IPS-18c (cell line): ENCODE data around the gene MAPK11.

ENCODE experiments used
- H3K4me3 ChIP-seq: 2 replicates; pipeline ENCODE4 v1.7.0; 2013; ENCODE audit warnings: low read depth, mild to moderate bottlenecking, low read length, moderate library complexity; ENCODE audit not compliant: insufficient read depth
- H3K9me3 ChIP-seq: one replicate; pipeline ENCODE4 v1.6.1; 2013; ENCODE audit warnings: mild to moderate bottlenecking, low read length, moderate library complexity; ENCODE audit not compliant: control insufficient read depth, insufficient read depth

The MAPK11 gene

GRCh38 chr22:50260434-50260800, 9.8 kb downstream of the MAPK11 start:
- Histone ChIP-seq H3K9me3 (no peaks in the 10 kb centered on the region), H3K4me3 (peak overlapping the region; percentile 55)

- H3K9me3 ChIP-seq: no peaks in the 10 kb centered on the region
- H3K4me3 ChIP-seq: no peak overlapping the region
Measured at GRCh38 chr22:50259302-50259701, 10.9 kb downstream of the MAPK11 start.

GRCh38 chr22:50258361-50259292, 11.6 kb downstream of the MAPK11 start:
- Histone ChIP-seq H3K4me3 (no peak overlapping the region), H3K9me3 (no peaks in the 10 kb centered on the region)

- H3K9me3 ChIP-seq: no peaks in the 10 kb centered on the region
- no peak overlapping the region for H3K4me3 ChIP-seq
Measured at GRCh38 chr22:50257451-50258360, 12.5 kb downstream of the MAPK11 start.

- Histone ChIP-seq H3K4me3 (no peak overlapping the region), H3K9me3 (no peaks in the 10 kb centered on the region)
Measured at GRCh38 chr22:50257041-50257440, 13.1 kb downstream of the MAPK11 start.

- H3K9me3 ChIP-seq: no peaks in the 10 kb centered on the region
- no peak overlapping the region for H3K4me3 ChIP-seq
Measured at GRCh38 chr22:50256258-50256862, 13.8 kb downstream of the MAPK11 start.

GRCh38 chr22:50255607-50256006, 14.6 kb downstream of the MAPK11 start:
- Histone ChIP-seq H3K4me3 (no peak overlapping the region), H3K9me3 (no peaks in the 10 kb centered on the region)

GRCh38 chr22:50255099-50255498, 15.1 kb downstream of the MAPK11 start:
- Histone ChIP-seq H3K4me3 (no peak overlapping the region), H3K9me3 (no peaks in the 10 kb centered on the region)

GRCh38 chr22:50253941-50254340, 16.2 kb downstream of the MAPK11 start:
- Histone ChIP-seq H3K9me3 (no peaks in the 10 kb centered on the region), H3K4me3 (no peak overlapping the region)

GRCh38 chr22:50253046-50253915, 16.9 kb downstream of the MAPK11 start:
- Histone ChIP-seq H3K9me3 (no peaks in the 10 kb centered on the region), H3K4me3 (no peak overlapping the region)

- H3K4me3 ChIP-seq: peak overlapping the region; percentile 87; the same call in 1 of the 2 replicates
- no peaks in the 10 kb centered on the region for H3K9me3 ChIP-seq
Measured at GRCh38 chr22:50252082-50253045, 17.8 kb downstream of the MAPK11 start.

GRCh38 chr22:50251477-50252081, 18.6 kb downstream of the MAPK11 start:
- peak overlapping the region; percentile 87 for H3K4me3 ChIP-seq

GRCh38 chr22:50250555-50251476, 19.4 kb downstream of the MAPK11 start, which contains the start of gene HDAC10:
TSS of gene HDAC10 (minus strand) at chr22:50251265. CDS start at chr22:50251032, 233 bp downstream.
- H3K9me3 ChIP-seq: no peaks in the 10 kb centered on the region
- H3K4me3 ChIP-seq: peak within 1 kb of the TSS; percentile 87

More at GRCh38 chr22:50251477-50252081, 18.6 kb downstream of the MAPK11 start:
- H3K9me3 ChIP-seq: no peaks in the 10 kb centered on the region

- Histone ChIP-seq H3K9me3 (no peaks in the 10 kb centered on the region), H3K4me3 (peak overlapping the region; percentile 87; the same call in 1 of the 2 replicates)
Measured at GRCh38 chr22:50250249-50250554, 20.0 kb downstream of the MAPK11 start.
